ENCODE results near the gene CCDC187.

DNA sequence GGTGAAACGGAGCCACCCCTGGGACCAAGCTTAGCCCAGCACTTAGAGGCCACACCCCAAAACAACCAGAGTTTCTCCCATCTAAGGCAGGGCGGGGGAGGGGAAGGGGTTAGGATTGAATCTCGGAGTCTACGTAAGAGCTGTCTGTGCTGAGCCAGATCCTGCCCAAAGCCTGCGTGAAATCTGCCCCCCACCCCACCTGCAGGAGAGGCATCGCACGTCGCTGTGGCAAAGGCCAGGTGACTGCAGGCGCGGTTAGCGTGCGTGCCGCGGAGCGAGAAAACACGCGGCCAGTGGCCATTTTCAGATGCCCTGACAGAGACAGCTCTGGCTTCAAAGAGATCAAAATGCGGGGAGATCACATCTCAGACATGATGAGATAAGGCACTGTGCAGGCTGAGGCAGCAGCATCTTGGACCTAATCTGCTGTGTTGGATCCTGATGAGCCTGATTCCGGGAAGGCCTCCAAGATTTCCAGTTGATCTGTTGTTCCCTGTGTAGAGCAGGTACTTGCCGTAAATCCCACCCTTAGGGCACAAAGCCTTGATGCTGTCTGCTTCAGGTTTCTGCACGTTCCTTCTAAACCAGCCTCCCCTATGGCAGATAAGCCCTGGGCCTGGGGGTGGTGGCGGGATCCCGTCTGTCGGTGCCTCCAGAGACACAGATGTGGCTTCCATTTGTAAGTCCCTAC lies 55.8 kb downstream of the CCDC187 start:
- TF ChIP-seq, protein P1, sequence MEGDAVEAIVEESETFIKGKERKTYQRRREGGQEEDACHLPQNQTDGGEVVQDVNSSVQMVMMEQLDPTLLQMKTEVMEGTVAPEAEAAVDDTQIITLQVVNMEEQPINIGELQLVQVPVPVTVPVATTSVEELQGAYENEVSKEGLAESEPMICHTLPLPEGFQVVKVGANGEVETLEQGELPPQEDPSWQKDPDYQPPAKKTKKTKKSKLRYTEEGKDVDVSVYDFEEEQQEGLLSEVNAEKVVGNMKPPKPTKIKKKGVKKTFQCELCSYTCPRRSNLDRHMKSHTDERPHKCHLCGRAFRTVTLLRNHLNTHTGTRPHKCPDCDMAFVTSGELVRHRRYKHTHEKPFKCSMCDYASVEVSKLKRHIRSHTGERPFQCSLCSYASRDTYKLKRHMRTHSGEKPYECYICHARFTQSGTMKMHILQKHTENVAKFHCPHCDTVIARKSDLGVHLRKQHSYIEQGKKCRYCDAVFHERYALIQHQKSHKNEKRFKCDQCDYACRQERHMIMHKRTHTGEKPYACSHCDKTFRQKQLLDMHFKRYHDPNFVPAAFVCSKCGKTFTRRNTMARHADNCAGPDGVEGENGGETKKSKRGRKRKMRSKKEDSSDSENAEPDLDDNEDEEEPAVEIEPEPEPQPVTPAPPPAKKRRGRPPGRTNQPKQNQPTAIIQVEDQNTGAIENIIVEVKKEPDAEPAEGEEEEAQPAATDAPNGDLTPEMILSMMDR (IDR thresholded peaks at IDR 0.05; ENCODE audit: poor library complexity, severe bottlenecking), result no peak
- TF ChIP-seq EZH2 (IDR thresholded peaks at IDR 0.05; ENCODE audit: borderline replicate concordance, insufficient read depth, low read length, poor library complexity, severe bottlenecking), result no peak
- TF ChIP-seq MXI1 (conservative IDR thresholded peaks at IDR 0.05; ENCODE audit: poor library complexity, severe bottlenecking), result no peak
- TF ChIP-seq POLR2AphosphoS5 (IDR thresholded peaks at IDR 0.05), result no peak
- TF ChIP-seq TAF1 (IDR thresholded peaks at IDR 0.05; ENCODE audit: low read depth), result no peak
- no peak for TF ChIP-seq EP300 (conservative IDR thresholded peaks at IDR 0.05; ENCODE audit: poor library complexity, severe bottlenecking)

All from neural cell (in vitro differentiated cells).